Activated T-helper 17 cell treated with anti-CD3 and anti-CD28 coated beads, Interleukin-2, amount 50 U/mL, for 72 hours (primary cell): Measurements from ENCODE around the gene POLR2J3. TPM values are rescaled to one million over a fixed set of nuclear protein-coding genes. Genes with fewer than 3 reads are reported as not detected.

Experiments
- total RNA-seq, 2 donors: library from RNA; stranded (reverse); gene quantifications; one replicate each; pipeline ENCODE4 v1.2.3, GENCODE V29; 2022

The POLR2J3 gene
- total RNA-seq, 2 donors from 2014 or later, result 76.6 to 101 TPM

Other genes starting within 250 kb of the POLR2J3 start
- gene SPDYE6, start 216.1 kb downstream of the POLR2J3 start, total RNA-seq, result not detected
- gene PRKRIP1, start 176.2 kb downstream of the POLR2J3 start, total RNA-seq, result 10 to 100 TPM; 41.7 to 76.6 TPM
- gene ORAI2, start 139.0 kb downstream of the POLR2J3 start, total RNA-seq, result 10 to 100 TPM; 30.4 to 54.9 TPM
- 1 to 10 TPM; 9.0 to 9.2 TPM for gene ALKBH4, start 107.7 kb downstream of the POLR2J3 start, total RNA-seq
- gene LRWD1, start 107.6 kb downstream of the POLR2J3 start, total RNA-seq, result 10 to 100 TPM; 14.8 to 20.6 TPM
- 10 to 100 TPM; 63.5 to 74.2 TPM for gene POLR2J, start 93.7 kb downstream of the POLR2J3 start, total RNA-seq
- gene RASA4B, start 54.8 kb downstream of the POLR2J3 start, total RNA-seq, result 10 to 100 TPM; 14.1 to 23.3 TPM
- gene UPK3BL2, start 28.9 kb downstream of the POLR2J3 start, total RNA-seq, result 10 to 100 TPM; 21.4 to 45.7 TPM
- not detected for gene SPDYE2, start 21.4 kb downstream of the POLR2J3 start, total RNA-seq
- gene RASA4, start 44.2 kb upstream of the POLR2J3 start, total RNA-seq, result 10 to 100 TPM; 29.6 to 62.9 TPM
- 10 to 100 TPM; 37.5 to 55.6 TPM for gene UPK3BL1, start 70.2 kb upstream of the POLR2J3 start, total RNA-seq
- not detected for gene SPDYE2B, start 77.7 kb upstream of the POLR2J3 start, total RNA-seq
- 10 to 100 TPM; 25.9 to 34.1 TPM for gene POLR2J2, start 99.1 kb upstream of the POLR2J3 start, total RNA-seq
- gene FAM185A, start 176.4 kb upstream of the POLR2J3 start, total RNA-seq, result 10 to 100 TPM in 1 of 2 donors, 1 to 10 TPM in 1; 8.7 to 11.3 TPM